DND-41 (cell line): Measurements from ENCODE around the gene USP5.

Experiments used
- ATAC-seq: fragments of 200-7000 bp; cut with Tn5 transposase; 3 replicates; pipeline ENCODE4 v1.9.1; 2021; ENCODE audit warnings: low read depth; ENCODE audit not compliant: insufficient read depth
- DNase-seq: peaks from one replicate; pipeline ENCODE4 v3.0.0-alpha.2; 2020
- H2AFZ ChIP-seq: 2 replicates; pipeline ENCODE4 v1.6.0; 2012; ENCODE audit warnings: low read depth, low read length
- H3K27ac ChIP-seq: 2 replicates; pipeline ENCODE4 v1.5.1; 2012; ENCODE audit warnings: low read length, inconsistent platforms
- H3K27me3 ChIP-seq: fragments of 200-600 bp; sonication (generic); 2 replicates; pipeline ENCODE4 v1.6.0; 2012; ENCODE audit warnings: low read length, mild to moderate bottlenecking, inconsistent platforms; ENCODE audit not compliant: insufficient read depth, poor library complexity
- H3K36me3 ChIP-seq: 2 replicates; pipeline ENCODE4 v1.5.1; 2012; ENCODE audit warnings: low read length, inconsistent platforms; ENCODE audit not compliant: insufficient read depth
- H3K4me1 ChIP-seq: 2 replicates; pipeline ENCODE4 v1.5.1; 2012; ENCODE audit warnings: mild to moderate bottlenecking, low read length; ENCODE audit not compliant: insufficient read depth
- H3K4me2 ChIP-seq: 2 replicates; pipeline ENCODE4 v1.6.0; 2012; ENCODE audit warnings: mild to moderate bottlenecking, moderate library complexity, low read length, inconsistent platforms; ENCODE audit not compliant: insufficient read depth
- H3K4me3 ChIP-seq, 2 experiments: fragments of 200-600 bp in 1 of 2; shearing (Covaris generic) in 1 of 2; 2 replicates each; pipeline ENCODE4 v1.5.1; 2012 to 2016; ENCODE audit warnings: inconsistent platforms in 2 of 2, low read length in 2 of 2, mild to moderate bottlenecking in 2 of 2, low read depth in 1 of 2, moderate library complexity in 1 of 2
- H3K79me2 ChIP-seq: 2 replicates; pipeline ENCODE4 v1.6.0; 2012; ENCODE audit warnings: low read length, inconsistent platforms; ENCODE audit not compliant: insufficient read depth
- H3K9ac ChIP-seq: 2 replicates; pipeline ENCODE4 v1.6.0; 2012; ENCODE audit warnings: low read depth, mild to moderate bottlenecking, inconsistent platforms, low read length, moderate library complexity
- H3K9me3 ChIP-seq: 2 replicates; pipeline ENCODE4 v1.5.1; 2012; ENCODE audit warnings: low read length, moderate library complexity, mild to moderate bottlenecking, inconsistent platforms; ENCODE audit not compliant: insufficient read depth, severe bottlenecking
- H4K20me1 ChIP-seq: 2 replicates; pipeline ENCODE4 v1.6.0; 2012; ENCODE audit warnings: low read length; ENCODE audit not compliant: insufficient read depth
- CTCF ChIP-seq: IDR thresholded peaks from 2 replicates; pipeline ENCODE4 v1.5.1; 2012; ENCODE audit warnings: borderline replicate concordance, low read length, moderate library complexity, mild to moderate bottlenecking; ENCODE audit not compliant: poor library complexity, severe bottlenecking; ENCODE audit errors: extremely low read depth
- EZH2 ChIP-seq: IDR thresholded peaks from 3 replicates; pipeline ENCODE4 v1.6.1; 2012; ENCODE audit warnings: borderline replicate concordance, low read depth, mild to moderate bottlenecking, moderate library complexity, low read length, inconsistent platforms; ENCODE audit not compliant: severe bottlenecking

USP5 gene

GRCh38 chr12:6840761-6841515 is 11.0 kb upstream of the USP5 start, which contains the start of gene GNB3:
Gene GNB3 (plus strand): TSS chr12:6840925. CDS start chr12:6841288, 363 bp downstream.
- Histone ChIP-seq H3K4me2 (no peak within 1 kb of the TSS), H3K27me3 (peaks cover 4% of the 10 kb centered on the region), H3K4me3 (no peak within 1 kb of the TSS), H3K9me3 (no peaks in the 10 kb centered on the region), H3K36me3 (no peaks in the 10 kb centered on the region), H2AFZ (no peak within 1 kb of the TSS), H3K79me2 (no peaks in the 10 kb centered on the region), H3K9ac (no peak within 1 kb of the TSS), H4K20me1 (no peaks in the 10 kb centered on the region), H3K27ac (no peak within 1 kb of the TSS), H3K4me1 (no peaks in the 10 kb centered on the region)
- no peak for TF ChIP-seq CTCF
- TF ChIP-seq EZH2, result no peak
- ATAC-seq (no peak), DNase-seq (no peak)

GRCh38 chr12:6842075-6842474 is 9.9 kb upstream of the USP5 start:
- H3K27me3 ChIP-seq, result peaks cover 4% of the 10 kb centered on the region
- no peak for DNase-seq
- H3K36me3 ChIP-seq, result peaks cover 8% of the 10 kb centered on the region
- H3K9ac ChIP-seq, result no peak overlapping the region
- TF ChIP-seq CTCF, result no peak
- TF ChIP-seq EZH2, result no peak
- H3K4me3 ChIP-seq, result no peak overlapping the region
- H3K27ac ChIP-seq, result no peak overlapping the region
- H2AFZ ChIP-seq, result no peak overlapping the region
- no peaks in the 10 kb centered on the region for H4K20me1 ChIP-seq
- H3K4me2 ChIP-seq, result no peak overlapping the region
- H3K9me3 ChIP-seq, result no peaks in the 10 kb centered on the region
- no peaks in the 10 kb centered on the region for H3K4me1 ChIP-seq
- no peaks in the 10 kb centered on the region for H3K79me2 ChIP-seq
- ATAC-seq, result no peak

- Histone ChIP-seq H3K27me3 (peaks cover 4% of the 10 kb centered on the region), H3K9me3 (no peaks in the 10 kb centered on the region), H3K36me3 (peaks cover 20% of the 10 kb centered on the region), H2AFZ (no peak overlapping the region), H3K79me2 (no peaks in the 10 kb centered on the region), H4K20me1 (no peaks in the 10 kb centered on the region), H3K27ac (no peak overlapping the region), H3K4me2 (no peak overlapping the region), H3K9ac (no peak overlapping the region), H3K4me1 (no peaks in the 10 kb centered on the region), H3K4me3 (no peak overlapping the region)
- no peak for TF ChIP-seq EZH2
- no peak for TF ChIP-seq CTCF
- DNase-seq (no peak), ATAC-seq (peak; percentile 36)
These were observed 8.6 kb upstream of the USP5 start for GRCh38 chr12:6843118-6843902.
